H9 (cell line): ENCODE measurements around the gene EXOSC1. TPM values are rescaled to one million over a fixed set of nuclear protein-coding genes. Genes with fewer than 3 reads are reported as not detected.
A peak's percentile ranks its signal among the peaks of the same experiment; 100 is the strongest.

Experiments
- DNase-seq: peaks from one replicate; pipeline ENCODE4 v3.0.0-alpha.2; 2017
- H2AFZ ChIP-seq: one replicate; pipeline ENCODE4 v1.6.1; 2013; ENCODE audit warnings: mild to moderate bottlenecking, low read length, control low read depth, moderate library complexity
- H2AK5ac ChIP-seq: 2 replicates; pipeline ENCODE4 v1.6.1; 2013; ENCODE audit warnings: low read length, control low read depth, mixed read lengths; ENCODE audit not compliant: insufficient read length
- H2BK120ac ChIP-seq: one replicate; pipeline ENCODE4 v1.6.1; 2013; ENCODE audit warnings: low read depth, mild to moderate bottlenecking, low read length, control low read depth, inconsistent platforms; ENCODE audit not compliant: poor library complexity, severe bottlenecking
- H2BK12ac ChIP-seq: 2 replicates; pipeline ENCODE4 v1.6.1; 2013; ENCODE audit warnings: low read length, control low read depth, mixed read lengths, low read depth; ENCODE audit not compliant: insufficient read length
- H2BK15ac ChIP-seq: 2 replicates; pipeline ENCODE4 v1.6.1; 2013; ENCODE audit warnings: low read depth, low read length, control low read depth
- H2BK20ac ChIP-seq: one replicate; pipeline ENCODE4 v1.6.1; 2013; ENCODE audit warnings: low read depth, mild to moderate bottlenecking, low read length, control low read depth, inconsistent platforms; ENCODE audit not compliant: poor library complexity, severe bottlenecking
- H2BK5ac ChIP-seq: 2 replicates; pipeline ENCODE4 v1.6.1; 2013; ENCODE audit warnings: low read length, control low read depth, mixed read lengths; ENCODE audit not compliant: insufficient read length
- H3K14ac ChIP-seq: 2 replicates; pipeline ENCODE4 v1.6.1; 2013; ENCODE audit warnings: low read length, control low read depth; ENCODE audit not compliant: insufficient read depth
- H3K18ac ChIP-seq: 2 replicates; pipeline ENCODE4 v1.6.1; 2013; ENCODE audit warnings: low read depth, mild to moderate bottlenecking, mixed read lengths, low read length, control low read depth; ENCODE audit not compliant: insufficient read length
- H3K23ac ChIP-seq: 2 replicates; pipeline ENCODE4 v1.6.1; 2013; ENCODE audit warnings: low read length, control low read depth, mixed read lengths, low read depth; ENCODE audit not compliant: insufficient read length
- H3K23me2 ChIP-seq: 2 replicates; pipeline ENCODE4 v1.6.1; 2013; ENCODE audit warnings: low read depth, mild to moderate bottlenecking, mixed read lengths, low read length, control low read depth; ENCODE audit not compliant: insufficient read length, poor library complexity, severe bottlenecking
- H3K27ac ChIP-seq: 2 replicates; pipeline ENCODE4 v1.5.1; 2013; ENCODE audit warnings: low read length, control low read depth, mixed read lengths, low read depth; ENCODE audit not compliant: insufficient read length
- H3K27me3 ChIP-seq: 2 replicates; pipeline ENCODE4 v1.6.1; 2013; ENCODE audit warnings: low read length, control low read depth, inconsistent platforms; ENCODE audit not compliant: insufficient read depth
- H3K4ac ChIP-seq: 2 replicates; pipeline ENCODE4 v1.6.1; 2013; ENCODE audit warnings: low read depth, mild to moderate bottlenecking, control low read depth, inconsistent platforms, low read length, moderate library complexity
- H3K4me1 ChIP-seq: 2 replicates; pipeline ENCODE4 v1.6.1; 2013; ENCODE audit warnings: low read length, control low read depth, inconsistent platforms; ENCODE audit not compliant: insufficient read depth
- H3K4me2 ChIP-seq: 2 replicates; pipeline ENCODE4 v1.6.1; 2013; ENCODE audit warnings: low read length, control low read depth, mixed read lengths; ENCODE audit not compliant: insufficient read length, insufficient read depth
- H3K56ac ChIP-seq: 2 replicates; pipeline ENCODE4 v1.6.1; 2013; ENCODE audit warnings: low read depth, mild to moderate bottlenecking, mixed read lengths, low read length, control low read depth; ENCODE audit not compliant: insufficient read length
- H3K79me1 ChIP-seq: 2 replicates; pipeline ENCODE4 v1.6.1; 2013; ENCODE audit warnings: low read depth, mild to moderate bottlenecking, moderate library complexity, low read length, control low read depth, inconsistent platforms; ENCODE audit not compliant: insufficient read depth, poor library complexity, severe bottlenecking
- H3K79me2 ChIP-seq: 2 replicates; pipeline ENCODE4 v1.6.1; 2013; ENCODE audit warnings: low read length, control low read depth, inconsistent platforms; ENCODE audit not compliant: insufficient read depth
- H3K9ac ChIP-seq: 2 replicates; pipeline ENCODE4 v1.6.1; 2013; ENCODE audit warnings: low read length, control low read depth, mixed read lengths; ENCODE audit not compliant: insufficient read length; ENCODE audit errors: extremely low read depth
- H3K9me3 ChIP-seq: one replicate; pipeline ENCODE4 v1.6.1; 2013; ENCODE audit warnings: low read depth, low read length, inconsistent platforms; ENCODE audit not compliant: control insufficient read depth
- H3T11ph ChIP-seq: one replicate; pipeline ENCODE4 v1.6.1; 2013; ENCODE audit warnings: mild to moderate bottlenecking, low read length, control low read depth, inconsistent platforms
- H4K20me1 ChIP-seq: one replicate; pipeline ENCODE4 v1.6.1; 2013; ENCODE audit not compliant: control insufficient read depth, insufficient read length, insufficient read depth
- H4K5ac ChIP-seq: 2 replicates; pipeline ENCODE4 v1.6.1; 2013; ENCODE audit warnings: low read depth, mild to moderate bottlenecking, mixed read lengths, low read length, control low read depth; ENCODE audit not compliant: insufficient read length
- H4K8ac ChIP-seq: replicated peaks from 2 replicates; pipeline ENCODE4 v1.6.1; 2013; ENCODE audit warnings: low read length, control low read depth, mixed read lengths, low read depth; ENCODE audit not compliant: insufficient read length
- H4K91ac ChIP-seq: 2 replicates; pipeline ENCODE4 v1.6.1; 2013; ENCODE audit warnings: low read depth, mild to moderate bottlenecking, moderate library complexity, mixed read lengths, low read length, control low read depth; ENCODE audit not compliant: insufficient read length
- H3K27ac Mint-ChIP-seq, 3 experiments: 2 replicates in 2 of 3; 3 replicates in 1 of 3; pipeline ENCODE4 v1.8.0; 2020 to 2021; ENCODE audit warnings: mixed read lengths in 3 of 3, mild to moderate bottlenecking in 1 of 3, moderate library complexity in 1 of 3
- H3K27me3 Mint-ChIP-seq: 2 replicates; pipeline ENCODE4 v1.8.0; 2021; ENCODE audit warnings: low read depth, mild to moderate bottlenecking, moderate library complexity, mixed read lengths
- H3K36me3 Mint-ChIP-seq, 3 experiments: 2 replicates in 2 of 3; 3 replicates in 1 of 3; pipeline ENCODE4 v1.8.0; 2020 to 2021; ENCODE audit warnings: low read depth in 3 of 3, mixed read lengths in 3 of 3; ENCODE audit not compliant: insufficient read depth in 1 of 3
- H3K4me1 Mint-ChIP-seq, 2 experiments: 2 replicates each; pipeline ENCODE4 v1.8.0; 2020; ENCODE audit warnings: mixed read lengths in 2 of 2
- H3K4me3 Mint-ChIP-seq, 2 experiments: 2 replicates in 1 of 2; 3 replicates in 1 of 2; pipeline ENCODE4 v1.8.0; 2020 to 2021; ENCODE audit warnings: mild to moderate bottlenecking in 2 of 2, mixed read lengths in 2 of 2, moderate library complexity in 1 of 2
- H3K9me3 Mint-ChIP-seq, 2 experiments: 2 replicates in 1 of 2; 3 replicates in 1 of 2; pipeline ENCODE4 v1.8.0; 2020; ENCODE audit warnings: mild to moderate bottlenecking in 2 of 2, mixed read lengths in 2 of 2, moderate library complexity in 1 of 2
- total RNA-seq: library from RNA; stranded (reverse); gene quantifications from 2 replicates; pipeline ENCODE4 v1.2.1, GENCODE V29; 2021
- TF ChIP-seq, protein P1 (sequence below): fragments of 200-600 bp; sonication (generic); conservative IDR thresholded peaks from 3 replicates; pipeline ENCODE4 v1.8.0; 2021; ENCODE audit warnings: antibody characterized with exemption, mild to moderate bottlenecking

The EXOSC1 gene
- total RNA-seq, 1 experiment from 2014 or later, result 66.4 TPM

DNA sequence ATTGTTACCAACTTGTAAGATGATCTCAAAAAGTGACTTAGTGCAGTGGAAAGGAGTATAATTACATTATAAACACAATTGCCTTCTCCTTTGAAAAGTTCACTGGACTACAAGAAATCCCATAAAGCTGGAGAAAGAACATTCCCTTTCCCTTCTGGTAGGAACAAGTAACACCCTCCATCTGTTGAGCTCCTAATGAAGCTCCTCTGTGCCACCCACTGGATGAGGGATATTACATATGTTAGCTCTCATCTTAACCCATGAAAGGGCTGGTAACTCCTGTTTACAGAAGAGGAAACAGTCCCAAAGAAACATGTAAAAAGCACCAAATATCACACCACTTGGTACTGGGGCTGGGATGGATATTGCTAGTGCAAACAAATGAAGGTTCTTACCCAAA is 11.8 kb downstream of the EXOSC1 start:
- Histone ChIP-seq H3K14ac (no peak overlapping the region), H3K79me2 (no peaks in the 10 kb centered on the region), H3K23ac (no peak overlapping the region), H2BK120ac (no peak overlapping the region), H2AK5ac (no peak overlapping the region), H3K79me1 (no peaks in the 10 kb centered on the region), H4K20me1 (no peaks in the 10 kb centered on the region), H3K4me2 (no peak overlapping the region), H3K9ac (no peak overlapping the region), H3K23me2 (no peaks in the 10 kb centered on the region), H3K9me3 (no peaks in the 10 kb centered on the region), H2BK15ac (no peak overlapping the region), H3K18ac (no peak overlapping the region), H2BK20ac (no peak overlapping the region), H2AFZ (no peak overlapping the region), H3K27ac (no peak overlapping the region), H3K4me1 (no peaks in the 10 kb centered on the region), H2BK12ac (no peak overlapping the region), H3T11ph (no peak overlapping the region), H3K56ac (no peak overlapping the region), H4K5ac (no peak overlapping the region), H3K27me3 (no peaks in the 10 kb centered on the region), H2BK5ac (no peak overlapping the region), H4K91ac (no peak overlapping the region), H3K4ac (no peak overlapping the region), H4K8ac (no peak overlapping the region)
- Mint-ChIP-seq H3K4me3 (no peak overlapping the region), H3K27me3 (no peaks in the 10 kb centered on the region; the same call in 1 of the 2 replicates), H3K4me1 (peaks cover 4 to 5% of the 10 kb centered on the region in 2 experiments; a peak in 3 of 4 replicates), H3K27ac (peak overlapping the region in 1 of 3 experiments; percentile 91; a peak in 3 of 7 replicates), H3K36me3 (peaks cover 34 to 81% (median 67%) of the 10 kb centered on the region in 3 experiments), H3K9me3 (no peaks in the 10 kb centered on the region)
- no peak for DNase-seq
- TF ChIP-seq, protein P1, sequence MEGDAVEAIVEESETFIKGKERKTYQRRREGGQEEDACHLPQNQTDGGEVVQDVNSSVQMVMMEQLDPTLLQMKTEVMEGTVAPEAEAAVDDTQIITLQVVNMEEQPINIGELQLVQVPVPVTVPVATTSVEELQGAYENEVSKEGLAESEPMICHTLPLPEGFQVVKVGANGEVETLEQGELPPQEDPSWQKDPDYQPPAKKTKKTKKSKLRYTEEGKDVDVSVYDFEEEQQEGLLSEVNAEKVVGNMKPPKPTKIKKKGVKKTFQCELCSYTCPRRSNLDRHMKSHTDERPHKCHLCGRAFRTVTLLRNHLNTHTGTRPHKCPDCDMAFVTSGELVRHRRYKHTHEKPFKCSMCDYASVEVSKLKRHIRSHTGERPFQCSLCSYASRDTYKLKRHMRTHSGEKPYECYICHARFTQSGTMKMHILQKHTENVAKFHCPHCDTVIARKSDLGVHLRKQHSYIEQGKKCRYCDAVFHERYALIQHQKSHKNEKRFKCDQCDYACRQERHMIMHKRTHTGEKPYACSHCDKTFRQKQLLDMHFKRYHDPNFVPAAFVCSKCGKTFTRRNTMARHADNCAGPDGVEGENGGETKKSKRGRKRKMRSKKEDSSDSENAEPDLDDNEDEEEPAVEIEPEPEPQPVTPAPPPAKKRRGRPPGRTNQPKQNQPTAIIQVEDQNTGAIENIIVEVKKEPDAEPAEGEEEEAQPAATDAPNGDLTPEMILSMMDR, result no peak
